GM19351 (cell line): ENCODE results near the gene DEF6.
"Not testable (repeated sequence)": the region's sequence is repeated elsewhere in the genome, so short reads cannot be mapped to it uniquely, and the experiment has no call there.

ENCODE experiments used
- ATAC-seq: cut with Tn5 transposase; IDR thresholded peaks from one replicate; pipeline ENCODE4 v1.9.1; 2021; ENCODE audit warnings: mild to moderate bottlenecking, moderate library complexity; ENCODE audit not compliant: unreplicated experiment

Gene DEF6

DNA sequence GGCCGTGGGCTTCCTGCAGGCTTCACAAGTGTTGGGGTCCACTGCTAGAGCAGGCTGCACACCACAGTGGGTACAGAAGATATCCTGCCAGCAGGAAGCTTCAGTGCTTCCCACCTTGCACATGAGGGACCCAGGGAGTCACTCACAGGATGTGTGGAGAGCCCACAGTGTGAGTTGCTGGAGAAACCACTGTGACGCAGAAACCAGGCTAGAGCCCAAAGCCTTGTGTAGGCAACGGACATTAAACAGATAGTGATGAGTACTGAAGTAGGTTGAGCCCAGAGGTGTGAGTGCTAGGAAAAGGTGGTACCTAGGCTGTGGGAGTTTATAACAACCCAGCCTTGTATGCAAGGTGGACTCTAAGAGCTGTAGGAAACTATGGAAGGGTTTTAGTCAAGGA, 18.9 kb upstream of the DEF6 start:
- no peak for ATAC-seq

DNA sequence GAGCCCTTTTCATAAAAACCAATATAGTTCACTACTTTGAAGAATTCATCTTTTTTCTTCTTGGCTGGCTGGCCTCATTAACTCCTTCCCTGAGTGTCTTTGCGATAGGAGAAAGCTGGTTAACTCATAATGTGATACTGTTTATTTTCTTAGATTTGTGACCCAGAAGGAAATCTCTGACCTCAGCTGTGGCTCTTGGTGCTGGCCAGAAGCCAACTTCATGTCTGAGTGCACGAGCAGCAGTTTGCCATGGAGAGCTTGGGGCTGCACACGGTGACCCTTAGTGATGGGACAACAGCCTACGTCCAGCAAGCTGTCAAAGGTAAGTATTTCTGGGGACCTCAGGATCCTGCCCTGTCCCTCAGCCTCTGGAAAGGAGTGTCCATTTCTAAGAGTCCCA, 16.7 kb upstream of the DEF6 start:
- ATAC-seq = no peak

DNA sequence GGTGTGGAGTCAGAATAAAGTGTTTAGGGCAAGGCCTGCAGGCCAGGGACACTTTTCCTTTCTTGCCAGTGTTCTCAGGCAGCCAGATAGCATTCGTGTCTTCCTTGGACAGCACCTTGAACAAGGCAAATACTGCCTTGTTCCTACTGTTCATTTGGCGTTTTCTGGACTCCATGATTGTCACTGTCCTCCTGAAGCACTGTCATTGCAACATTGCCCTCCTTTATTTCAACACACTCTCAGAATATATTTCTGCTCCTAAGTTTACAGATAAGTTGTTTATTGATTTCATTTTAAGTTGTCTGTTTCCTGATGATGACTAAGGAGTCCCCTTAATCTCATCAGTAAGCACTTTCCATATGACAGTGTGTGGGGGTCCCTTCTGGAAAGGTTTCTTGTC, 15.1 kb upstream of the DEF6 start:
- ATAC-seq = no peak

DNA sequence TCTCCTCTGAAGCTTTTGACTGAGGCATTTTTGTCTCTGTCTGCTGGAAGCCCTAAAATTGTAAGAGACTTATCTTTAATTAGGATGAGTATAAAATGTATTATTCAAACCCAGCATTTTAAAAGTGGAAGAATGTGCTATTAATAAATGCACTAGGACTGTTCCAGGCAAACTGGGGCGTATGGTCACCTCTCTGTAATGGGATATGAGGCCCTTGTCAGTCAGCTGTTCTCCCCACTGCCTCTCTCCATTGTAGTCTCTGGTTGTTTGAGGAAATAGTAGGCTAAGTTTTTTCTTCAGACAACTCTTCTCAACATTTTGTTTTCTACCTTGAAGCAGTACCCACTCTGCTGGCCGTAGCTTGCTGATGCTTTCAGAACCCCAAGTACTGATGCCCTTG, 14.3 kb upstream of the DEF6 start:
- no peak for ATAC-seq

DNA sequence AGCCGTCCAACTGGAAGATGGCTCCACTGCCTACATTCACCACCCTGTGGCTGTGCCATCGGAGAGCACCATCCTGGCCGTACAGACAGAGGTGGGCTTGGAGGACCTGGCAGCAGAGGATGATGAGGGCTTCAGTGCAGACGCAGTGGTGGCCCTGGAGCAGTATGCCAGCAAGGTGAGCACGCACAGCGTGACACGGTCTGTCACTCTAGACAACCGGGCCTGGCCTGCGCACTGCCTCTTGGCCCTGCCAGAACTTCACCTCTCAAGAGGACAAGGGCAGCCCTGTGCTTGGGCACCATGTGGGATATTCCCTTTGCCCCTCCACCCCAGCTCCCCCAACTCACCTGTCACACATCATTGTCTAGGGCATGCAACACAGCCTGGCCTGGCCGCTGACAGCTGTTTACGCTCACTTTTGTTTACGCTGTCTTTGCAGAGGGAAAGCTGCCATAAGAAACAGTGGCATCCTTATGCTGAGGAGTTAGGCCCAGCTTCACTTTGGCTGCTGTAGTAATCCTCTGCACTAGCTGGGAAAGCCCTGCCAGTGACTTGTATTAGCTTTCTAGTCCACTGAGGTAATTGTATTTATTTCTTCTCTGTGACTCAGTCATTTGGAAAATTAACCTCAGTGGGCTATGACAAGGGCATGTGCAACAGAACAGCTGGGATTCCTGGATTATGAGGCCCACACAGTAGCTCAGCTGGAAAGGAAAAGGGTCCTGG, 9.8 kb upstream of the DEF6 start:
- ATAC-seq = no peak

DNA sequence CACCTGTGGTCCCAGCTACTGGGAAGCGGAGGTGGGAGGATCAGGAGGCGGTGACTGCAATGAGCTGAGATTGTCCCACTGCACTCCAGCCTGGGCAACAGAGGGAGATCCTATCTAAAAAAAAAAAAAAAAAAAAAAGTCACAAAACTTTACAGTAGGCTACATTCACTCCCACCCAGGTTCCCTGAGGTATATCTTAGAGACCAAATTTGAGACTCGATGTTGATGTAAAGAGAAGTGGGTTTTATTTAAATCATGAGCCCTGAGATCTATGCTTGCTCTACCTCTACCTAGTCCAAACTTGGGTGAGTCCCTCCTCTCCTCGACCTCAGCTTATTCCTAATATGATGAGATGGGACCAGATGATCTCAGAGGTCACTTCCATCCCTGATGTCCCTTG, 8.8 kb upstream of the DEF6 start:
- ATAC-seq = no peak

DNA sequence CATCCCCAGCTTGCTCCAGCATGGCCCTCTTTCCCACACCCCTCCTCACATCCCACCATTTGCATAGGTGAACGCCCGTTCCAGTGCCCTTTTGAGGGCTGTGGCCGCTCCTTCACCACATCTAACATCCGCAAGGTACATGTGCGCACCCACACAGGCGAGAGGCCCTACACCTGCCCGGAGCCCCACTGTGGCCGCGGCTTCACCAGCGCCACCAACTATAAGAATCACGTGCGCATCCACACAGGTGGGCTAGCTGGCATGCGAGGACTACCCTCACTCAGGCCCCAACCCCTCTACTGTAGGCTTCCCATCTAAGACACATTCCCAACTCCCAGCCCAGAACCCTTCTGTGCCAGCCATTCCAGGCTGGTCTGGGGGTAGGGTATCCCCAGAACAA, 6.1 kb upstream of the DEF6 start:
- ATAC-seq = no peak

DNA sequence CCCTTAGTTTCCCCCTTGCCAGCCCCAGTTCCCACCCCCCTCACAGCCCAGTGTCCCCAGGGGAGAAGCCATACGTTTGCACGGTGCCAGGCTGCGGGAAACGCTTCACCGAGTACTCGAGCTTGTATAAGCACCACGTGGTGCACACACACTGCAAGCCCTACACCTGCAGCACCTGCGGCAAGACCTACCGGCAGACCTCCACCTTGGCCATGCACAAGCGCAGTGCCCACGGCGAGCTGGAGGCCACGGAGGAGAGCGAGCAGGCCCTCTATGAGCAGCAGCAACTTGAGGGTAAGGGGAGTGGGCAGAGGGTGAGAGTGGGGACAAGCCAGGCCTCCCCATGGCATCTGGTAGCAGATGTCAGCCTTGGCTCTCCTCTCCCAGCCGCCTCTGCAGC, 5.1 kb upstream of the DEF6 start:
- ATAC-seq = no peak

DNA sequence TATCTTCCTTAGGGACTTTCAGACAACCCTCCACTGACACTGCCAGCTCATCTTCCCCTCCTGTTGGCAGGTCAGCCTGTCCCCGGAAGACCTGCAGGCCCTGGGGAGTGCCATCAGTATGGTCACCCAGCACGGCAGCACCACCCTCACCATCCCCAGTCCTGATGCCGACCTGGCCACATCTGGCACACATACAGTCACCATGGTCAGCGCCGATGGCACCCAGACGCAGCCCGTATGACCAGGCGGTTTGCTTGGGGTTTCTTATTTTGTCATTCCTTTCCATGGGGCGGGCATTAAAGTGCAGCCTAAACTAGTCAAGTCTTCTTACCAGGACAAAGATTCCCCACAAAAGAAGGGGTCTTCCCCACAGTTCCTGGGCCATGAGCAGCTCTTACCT, 3.9 kb upstream of the DEF6 start:
- ATAC-seq = no peak

DNA sequence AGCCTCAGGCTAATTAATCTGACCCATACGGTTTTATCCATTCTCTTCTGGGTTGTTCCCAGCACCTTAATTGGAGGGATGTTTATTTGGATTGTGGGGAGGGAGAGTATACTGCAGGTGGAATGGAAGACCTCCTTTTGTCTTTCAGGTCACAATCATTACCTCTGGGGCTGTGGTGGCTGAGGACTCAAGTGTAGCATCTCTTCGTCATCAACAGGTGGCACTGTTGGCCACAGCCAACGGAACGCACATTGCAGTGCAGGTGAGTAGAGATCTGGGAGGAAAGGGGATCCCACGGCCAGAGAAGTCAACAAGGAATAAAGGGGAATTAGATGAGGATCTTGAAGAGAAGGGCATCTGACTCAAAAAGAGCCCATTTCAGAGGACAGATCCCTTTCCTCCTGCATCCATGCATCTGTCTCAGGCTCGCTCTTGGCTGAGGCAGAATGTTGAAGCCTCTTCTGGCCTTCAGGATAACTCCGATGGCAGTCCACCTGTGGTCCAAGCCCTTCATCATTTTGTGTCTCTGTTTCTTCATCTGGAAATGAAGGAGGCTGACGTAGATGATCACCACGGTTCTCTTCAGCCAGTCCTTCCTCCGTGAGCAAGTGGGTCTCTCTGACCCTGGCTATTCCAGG, 3.2 kb upstream of the DEF6 start:
- ATAC-seq = no peak

DNA sequence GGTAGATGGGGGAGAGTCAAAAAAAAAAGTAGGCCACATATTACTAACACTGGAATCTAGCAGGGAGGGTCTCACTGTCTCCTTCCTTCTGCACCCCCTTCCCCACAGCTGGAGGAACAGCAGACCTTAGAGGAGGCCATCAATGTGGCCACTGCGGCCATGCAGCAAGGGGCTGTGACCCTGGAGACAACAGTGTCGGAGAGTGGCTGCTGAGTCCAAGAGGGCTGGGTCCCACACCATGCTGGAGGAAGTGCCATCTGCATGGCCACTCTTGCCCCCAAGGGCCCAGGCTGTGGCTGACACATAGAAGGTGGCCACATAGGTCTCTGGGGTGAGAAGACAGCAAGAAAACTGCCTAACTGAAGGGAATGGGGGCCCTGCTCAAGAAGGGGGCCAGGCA, 2.6 kb upstream of the DEF6 start:
- ATAC-seq = no peak

DNA sequence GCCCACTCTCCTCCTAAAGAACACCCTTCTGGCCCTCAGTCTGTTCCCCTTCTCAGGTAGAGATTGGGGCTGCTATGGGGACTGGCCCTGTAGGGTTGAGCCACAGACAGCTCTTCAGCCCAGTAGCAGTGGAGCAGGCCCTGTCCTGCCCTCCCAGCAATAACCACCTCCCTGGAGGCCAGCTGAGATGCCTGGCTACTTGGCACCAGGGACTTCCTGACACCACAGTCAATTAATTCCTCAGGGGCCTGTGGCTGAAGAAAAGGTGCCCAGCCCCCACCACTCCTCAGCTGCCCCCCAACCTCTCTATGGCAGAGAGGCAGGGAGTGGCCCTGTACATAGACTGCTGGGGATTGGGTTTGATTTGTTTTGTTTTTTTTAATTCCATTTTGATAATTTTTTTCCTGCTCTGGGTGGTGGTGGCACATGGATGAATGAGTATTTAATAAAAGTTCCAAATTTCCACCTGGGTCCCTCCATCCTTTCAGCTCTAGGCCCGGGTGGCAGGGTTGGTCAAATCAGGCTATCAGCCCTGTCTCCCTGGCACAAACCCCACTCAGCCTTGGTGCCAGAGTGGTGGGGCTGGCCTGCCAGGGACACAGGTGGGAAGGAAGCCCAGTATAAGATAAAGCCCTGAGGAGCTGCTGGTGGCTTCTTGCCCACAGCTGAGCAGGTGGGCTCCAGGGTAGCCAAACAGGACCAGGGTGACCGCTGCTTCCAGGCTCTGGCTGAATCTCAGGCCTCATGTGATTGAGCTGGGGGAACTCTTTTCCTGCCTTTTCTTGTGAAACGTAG, 1.9 kb upstream of the DEF6 start:
- no peak for ATAC-seq

DNA sequence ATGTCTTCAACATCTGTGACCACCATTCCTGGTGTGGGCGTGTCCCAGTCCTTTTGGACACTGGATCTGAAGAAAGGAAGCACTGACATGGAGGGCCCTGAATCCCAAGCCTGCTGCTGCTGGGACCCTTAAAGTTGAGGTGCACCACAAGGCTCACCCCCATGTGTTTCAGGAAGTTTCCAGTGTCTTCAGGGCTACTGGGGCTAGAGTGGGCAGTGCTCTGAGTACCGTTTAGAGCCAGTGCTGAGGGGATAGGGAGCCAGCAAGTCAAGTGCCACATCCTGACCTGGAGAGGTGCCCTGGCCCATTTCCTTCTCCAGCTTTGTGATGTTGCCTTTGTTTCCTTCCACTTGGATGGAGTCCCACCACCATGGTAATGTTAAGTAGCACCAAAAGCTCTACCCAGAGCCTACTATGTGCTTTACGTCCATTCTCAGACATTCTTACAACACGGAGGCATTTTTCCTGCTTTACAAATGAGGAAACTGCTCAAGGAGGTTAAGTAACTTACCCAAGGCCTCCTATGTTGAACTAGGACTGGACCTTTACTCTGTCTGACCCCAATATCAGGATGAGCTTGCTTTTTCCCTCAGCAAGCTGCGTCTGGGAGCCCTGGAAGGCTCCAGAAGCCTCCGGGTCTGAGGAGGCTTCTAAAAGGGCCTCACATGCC, 552 bp upstream of the DEF6 start:
- ATAC-seq = no peak

DNA sequence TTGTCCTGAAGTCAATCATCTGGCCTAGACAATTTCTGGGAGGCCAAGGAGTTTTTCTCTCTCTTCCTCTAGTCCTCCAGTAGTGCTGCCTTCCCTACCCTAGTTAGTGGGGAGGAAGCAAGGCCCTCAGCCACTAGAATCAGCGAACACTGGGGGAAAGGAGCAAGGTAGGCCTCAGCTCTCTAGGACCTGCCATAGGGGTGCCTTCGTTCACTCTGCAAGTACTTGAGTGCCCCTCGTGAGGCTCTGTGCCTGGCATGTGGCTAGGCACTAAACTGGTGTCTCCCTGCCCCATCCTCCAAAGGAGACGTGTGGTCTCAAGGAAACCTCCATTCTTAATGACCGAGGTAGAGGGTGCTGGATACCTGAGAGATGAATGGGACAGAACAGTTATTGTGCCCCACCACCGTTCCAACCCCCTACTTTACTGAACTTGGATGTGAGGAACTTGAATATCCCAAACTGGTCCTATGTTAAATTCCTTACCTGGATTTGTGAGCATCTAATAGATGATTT, 1.1 kb downstream of the DEF6 start:
- ATAC-seq = no peak

DNA sequence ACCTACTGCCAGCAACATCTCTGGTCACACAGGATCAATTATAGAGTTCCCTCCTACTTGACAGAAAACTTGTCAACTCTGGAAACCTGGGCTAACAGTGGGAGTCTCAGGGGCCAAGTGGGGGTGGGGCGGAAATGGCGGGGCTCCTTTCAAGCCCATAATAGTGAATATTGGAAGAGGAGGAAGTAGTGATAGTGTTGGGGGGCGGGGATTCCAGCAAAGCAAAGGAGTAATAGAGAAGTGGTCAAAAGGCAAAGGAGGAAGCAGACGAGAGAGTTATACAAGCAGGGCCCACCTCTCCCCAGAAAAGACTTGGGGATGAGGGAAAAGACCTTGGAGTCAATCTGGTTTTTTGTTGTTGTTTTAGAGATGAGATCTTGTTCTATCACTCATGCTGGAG, 2.1 kb downstream of the DEF6 start:
- ATAC-seq = no peak

DNA sequence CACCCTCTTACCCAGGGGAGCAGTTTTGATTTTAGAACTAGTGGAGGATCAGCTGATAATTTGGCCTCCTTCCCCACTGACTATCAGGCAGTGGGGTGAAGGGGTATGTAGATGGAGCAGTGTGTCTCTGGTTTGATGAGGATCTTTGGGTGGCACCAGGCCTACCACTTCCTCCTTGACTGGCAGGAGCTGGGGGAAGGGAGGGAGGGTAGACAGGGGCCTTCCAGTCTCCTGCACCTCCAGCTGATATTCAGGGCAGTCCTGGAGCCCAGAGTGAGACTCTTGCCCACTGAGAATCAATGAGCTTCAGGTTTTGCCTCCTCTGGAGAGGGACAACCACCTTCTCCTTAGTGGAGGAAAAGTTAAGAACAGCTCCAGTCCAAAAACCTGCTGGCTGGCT, 3.2 kb downstream of the DEF6 start:
- no peak for ATAC-seq

DNA sequence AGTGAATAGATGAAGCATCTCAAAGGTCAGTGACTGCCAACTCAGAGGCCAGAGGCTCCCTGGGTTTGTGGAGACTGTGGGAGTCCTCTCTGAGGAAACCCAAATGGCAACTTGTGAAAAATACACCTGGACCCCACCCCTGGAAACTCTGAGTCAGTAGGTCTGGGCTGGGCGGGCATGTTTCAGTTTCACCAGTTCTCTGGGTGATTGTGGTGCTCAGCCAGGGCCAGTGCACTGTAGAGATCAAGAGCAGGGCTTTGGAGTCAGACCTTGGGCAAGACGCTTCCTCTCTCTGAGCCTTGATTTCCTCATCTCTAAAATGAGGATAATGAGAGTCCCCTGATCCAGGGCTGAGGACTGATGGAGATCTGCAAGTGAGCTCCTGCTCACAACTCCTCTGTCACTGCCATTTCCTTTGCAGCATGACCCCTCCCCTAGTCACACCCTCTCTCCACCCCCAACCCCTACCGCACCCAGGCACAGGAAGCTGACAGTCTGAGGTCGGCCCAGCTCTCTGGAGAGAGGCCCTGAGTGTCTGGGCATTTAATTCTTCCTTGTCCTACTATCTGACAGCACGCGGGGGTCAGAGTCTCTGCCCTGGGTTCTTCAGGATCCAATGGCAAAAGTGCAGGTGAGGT, 5.1 kb downstream of the DEF6 start:
- peak; percentile 78 for ATAC-seq

DNA sequence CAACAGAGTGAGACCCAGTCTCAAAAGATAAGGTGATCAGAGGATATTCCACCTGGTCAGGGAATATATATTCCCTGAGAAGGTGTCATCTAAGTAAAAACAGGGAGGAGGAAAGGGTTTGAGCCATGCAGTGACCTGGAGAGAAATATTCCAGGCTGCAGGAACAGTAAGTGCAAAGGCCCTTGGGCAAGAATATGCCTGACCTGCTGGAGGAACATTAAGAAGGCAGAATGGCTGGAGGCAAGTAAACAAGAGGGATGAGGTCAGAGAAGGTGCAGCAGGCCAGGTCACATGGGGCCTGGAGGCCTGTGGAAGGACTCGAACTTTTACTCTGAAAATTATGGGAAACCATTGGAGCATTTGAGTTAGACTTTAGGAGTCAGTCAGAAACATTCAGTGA, 6.7 kb downstream of the DEF6 start:
- no peak for ATAC-seq

DNA sequence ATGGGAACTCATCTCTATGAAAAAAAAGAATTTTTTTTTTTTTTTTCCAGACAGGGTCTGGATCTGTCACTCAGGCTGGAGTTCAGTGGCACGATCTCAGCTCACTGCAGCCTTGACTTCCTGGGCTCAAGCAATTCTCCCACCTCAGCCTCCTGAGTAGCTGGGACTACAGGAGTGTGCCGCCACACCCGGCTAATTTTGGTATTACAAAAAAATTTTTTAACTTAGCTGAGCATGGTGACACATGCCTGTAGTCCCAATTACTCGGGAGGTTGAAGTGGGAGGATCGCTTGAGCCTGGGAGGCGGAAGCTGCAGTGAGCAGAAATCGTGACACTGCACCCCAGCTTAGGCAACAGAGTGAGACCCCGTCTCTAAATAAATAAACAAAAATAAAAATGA, 7.5 kb downstream of the DEF6 start:
- no peak for ATAC-seq

DNA sequence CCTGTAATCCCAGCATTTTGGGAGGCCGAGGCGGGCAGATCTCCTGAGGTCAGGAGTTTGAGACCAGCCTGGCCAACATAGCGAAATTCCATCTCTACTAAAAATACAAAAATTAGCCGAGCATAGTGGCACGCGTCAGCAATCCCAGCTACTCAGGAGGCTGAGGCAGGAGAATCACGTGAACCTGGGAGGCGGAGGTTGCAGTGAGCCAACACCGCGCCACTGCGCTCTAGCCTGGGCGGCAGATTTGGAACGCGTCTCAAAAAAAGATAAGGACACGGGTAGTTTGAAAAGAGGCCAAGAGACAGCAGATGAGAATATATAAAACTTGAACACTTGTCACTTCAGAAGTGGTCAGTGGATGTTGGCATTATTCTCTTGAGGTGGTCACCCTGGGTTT, 9.5 kb downstream of the DEF6 start:
- not testable (repeated sequence) for ATAC-seq

DNA sequence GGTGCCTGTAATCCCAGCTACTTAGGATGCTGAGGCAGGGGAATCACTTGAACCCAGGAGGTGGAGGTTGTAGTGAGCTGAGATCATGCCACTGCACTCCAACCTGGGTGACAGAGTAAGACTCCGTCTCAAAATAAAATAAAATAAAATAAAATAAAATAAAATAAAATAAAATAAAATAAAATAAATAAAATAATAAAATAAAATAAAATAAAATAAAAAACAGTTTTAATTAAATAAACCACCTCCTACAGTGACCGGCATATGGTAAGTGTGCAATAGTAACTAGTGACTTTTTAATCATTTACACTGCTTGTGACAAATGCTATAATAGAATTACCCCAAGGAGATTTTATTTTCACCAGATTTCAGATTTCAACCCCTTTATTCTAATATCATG, 10.9 kb downstream of the DEF6 start:
- ATAC-seq = not testable (repeated sequence)
